ENCODE measurements around the gene TRAF2. TPM values are rescaled to one million over a fixed set of nuclear protein-coding genes. Genes with fewer than 3 reads are reported as not detected.

TRAF2 gene
- total RNA-seq, 1 donor from 2014 or later = 4.7 TPM

DNA sequence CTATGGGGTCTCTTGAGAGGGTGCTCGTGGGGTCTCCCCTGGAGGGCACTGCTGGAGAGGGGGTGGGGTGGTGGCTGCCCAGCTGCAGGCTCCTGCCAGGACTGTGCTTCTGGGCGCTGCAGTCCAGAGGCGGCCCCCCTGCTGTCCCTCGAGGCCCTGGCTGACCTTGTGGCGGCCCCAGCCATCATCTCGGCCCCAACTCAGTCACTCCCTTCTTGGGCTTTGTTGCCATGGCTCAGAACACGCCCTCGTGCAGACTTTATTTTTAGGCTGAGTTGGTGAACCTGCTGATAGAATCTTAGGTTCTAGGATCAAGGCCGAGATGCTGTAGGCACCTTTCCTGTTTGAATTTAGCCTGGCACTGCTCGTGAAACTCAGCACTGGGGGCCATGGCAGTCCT lies 35.4 kb downstream of the TRAF2 start:
- H3K27ac ChIP-seq (ENCODE audit: low read depth, low read length) = no peak overlapping the region
- H3K27me3 ChIP-seq (ENCODE audit: control insufficient read depth in 3 of 3, insufficient read depth in 3 of 3, low read length in 3 of 3) = no peaks in the 10 kb centered on the region
- H3K4me3 ChIP-seq (ENCODE audit: low read length in 3 of 3) = no peak overlapping the region
- H3K9me3 ChIP-seq (ENCODE audit: control insufficient read depth in 3 of 3, low read length in 3 of 3) = no peaks in the 10 kb centered on the region
- H3K36me3 ChIP-seq (ENCODE audit: control insufficient read depth in 3 of 3, insufficient read depth in 3 of 3, low read length in 3 of 3) = peaks cover 33 to 48% (median 37%) of the 10 kb centered on the region in 3 donors
- H3K9ac ChIP-seq (ENCODE audit: low read depth in 1 of 3, low read length in 3 of 3) = peak overlapping the region in 1 of 3 donors; percentile 19
- H3K4me1 ChIP-seq (ENCODE audit: control insufficient read depth in 3 of 3, insufficient read depth in 3 of 3, low read length in 3 of 3) = peaks cover 3 to 27% (median 22%) of the 10 kb centered on the region in 3 donors

DNA sequence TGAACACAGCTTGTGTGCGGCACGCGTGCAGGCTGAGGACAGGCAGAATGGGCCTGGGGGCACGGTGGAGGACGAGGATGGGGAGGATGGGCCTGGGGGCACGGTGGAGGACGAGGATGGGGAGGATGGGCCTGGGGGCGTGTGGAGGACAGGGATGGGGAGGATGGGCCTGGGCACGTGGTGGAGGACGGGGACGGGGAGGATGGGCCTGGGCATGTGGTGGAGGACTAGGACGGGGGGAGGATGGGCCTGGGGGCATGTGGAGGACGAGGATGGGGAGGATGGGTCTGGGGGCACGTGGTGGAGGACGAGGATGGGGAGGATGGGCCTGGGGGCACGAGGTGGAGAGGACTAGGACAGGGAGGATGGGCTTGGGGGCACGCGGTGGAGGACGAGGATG lies 36.2 kb downstream of the TRAF2 start:
- Histone ChIP-seq H3K36me3 (ENCODE audit: control insufficient read depth in 3 of 3, insufficient read depth in 3 of 3, low read length in 3 of 3) (peaks cover 30 to 46% (median 33%) of the 10 kb centered on the region in 3 donors), H3K27ac (ENCODE audit: low read depth, low read length) (no peak overlapping the region)

DNA sequence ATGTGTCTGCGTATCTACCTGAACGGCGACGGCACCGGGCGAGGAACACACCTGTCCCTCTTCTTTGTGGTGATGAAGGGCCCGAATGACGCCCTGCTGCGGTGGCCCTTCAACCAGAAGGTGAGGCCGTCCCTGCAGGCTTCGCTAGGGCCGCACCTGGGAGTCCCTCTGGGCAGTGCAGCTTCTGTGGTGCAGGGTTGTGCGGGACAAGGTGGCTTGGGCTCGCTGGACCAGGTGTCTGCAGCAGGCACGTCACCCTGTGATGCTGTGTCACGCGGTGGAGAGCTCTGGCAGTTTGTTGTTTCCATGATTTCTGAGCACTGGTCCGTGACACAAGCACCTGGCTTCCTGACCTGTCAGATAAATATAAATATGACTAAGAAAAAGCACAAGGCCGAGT lies 37.6 kb downstream of the TRAF2 start:
- Histone ChIP-seq H3K4me3 (ENCODE audit: low read length in 3 of 3) (no peak overlapping the region), H3K27me3 (ENCODE audit: control insufficient read depth in 3 of 3, insufficient read depth in 3 of 3, low read length in 3 of 3) (no peaks in the 10 kb centered on the region), H3K9ac (ENCODE audit: low read depth in 1 of 3, low read length in 3 of 3) (no peak overlapping the region), H3K36me3 (ENCODE audit: control insufficient read depth in 3 of 3, insufficient read depth in 3 of 3, low read length in 3 of 3) (peaks cover 26 to 43% (median 30%) of the 10 kb centered on the region in 3 donors), H3K4me1 (ENCODE audit: control insufficient read depth in 3 of 3, insufficient read depth in 3 of 3, low read length in 3 of 3) (peaks cover 15 to 46% (median 42%) of the 10 kb centered on the region in 3 donors), H3K27ac (ENCODE audit: low read depth, low read length) (no peak overlapping the region), H3K9me3 (ENCODE audit: control insufficient read depth in 3 of 3, low read length in 3 of 3) (no peaks in the 10 kb centered on the region)

More for the DNA sequence above, 36.2 kb downstream of the TRAF2 start:
- Histone ChIP-seq H3K9me3 (ENCODE audit: control insufficient read depth in 3 of 3, low read length in 3 of 3) (no peaks in the 10 kb centered on the region), H3K27me3 (ENCODE audit: control insufficient read depth in 3 of 3, insufficient read depth in 3 of 3, low read length in 3 of 3) (no peaks in the 10 kb centered on the region), H3K4me3 (ENCODE audit: low read length in 3 of 3) (no peak overlapping the region), H3K9ac (ENCODE audit: low read depth in 1 of 3, low read length in 3 of 3) (peak overlapping the region in 1 of 3 donors; percentile 46), H3K4me1 (ENCODE audit: control insufficient read depth in 3 of 3, insufficient read depth in 3 of 3, low read length in 3 of 3) (peaks cover 4 to 33% (median 29%) of the 10 kb centered on the region in 3 donors)

GRCh38 chr9:136925414-136926153 lies 39.3 kb downstream of the TRAF2 start:
- peaks cover 18 to 31% (median 21%) of the 10 kb centered on the region in 3 donors for H3K36me3 ChIP-seq (ENCODE audit: control insufficient read depth in 3 of 3, insufficient read depth in 3 of 3, low read length in 3 of 3)
- peak overlapping the region; percentile 19 for H3K27ac ChIP-seq (ENCODE audit: low read depth, low read length)

GRCh38 chr9:136926154-136926704 lies 39.9 kb downstream of the TRAF2 start:
- Histone ChIP-seq H3K27ac (ENCODE audit: low read depth, low read length) (no peak overlapping the region), H3K4me3 (ENCODE audit: low read length in 3 of 3) (no peak overlapping the region), H3K9ac (ENCODE audit: low read depth in 1 of 3, low read length in 3 of 3) (peak overlapping the region in 1 of 3 donors; percentile 25), H3K4me1 (ENCODE audit: control insufficient read depth in 3 of 3, insufficient read depth in 3 of 3, low read length in 3 of 3) (peaks cover 27 to 64% (median 58%) of the 10 kb centered on the region in 3 donors), H3K36me3 (ENCODE audit: control insufficient read depth in 3 of 3, insufficient read depth in 3 of 3, low read length in 3 of 3) (peaks cover 16 to 27% (median 17%) of the 10 kb centered on the region in 3 donors), H3K27me3 (ENCODE audit: control insufficient read depth in 3 of 3, insufficient read depth in 3 of 3, low read length in 3 of 3) (no peaks in the 10 kb centered on the region), H3K9me3 (ENCODE audit: control insufficient read depth in 3 of 3, low read length in 3 of 3) (no peaks in the 10 kb centered on the region)

More at GRCh38 chr9:136925414-136926153, 39.3 kb downstream of the TRAF2 start:
- H3K4me1 ChIP-seq (ENCODE audit: control insufficient read depth in 3 of 3, insufficient read depth in 3 of 3, low read length in 3 of 3) = peaks cover 27 to 62% (median 58%) of the 10 kb centered on the region in 3 donors
- no peak overlapping the region for H3K4me3 ChIP-seq (ENCODE audit: low read length in 3 of 3)
- no peaks in the 10 kb centered on the region for H3K9me3 ChIP-seq (ENCODE audit: control insufficient read depth in 3 of 3, low read length in 3 of 3)
- H3K27me3 ChIP-seq (ENCODE audit: control insufficient read depth in 3 of 3, insufficient read depth in 3 of 3, low read length in 3 of 3) = no peaks in the 10 kb centered on the region
- peak overlapping the region in 1 of 3 donors; percentile 40 for H3K9ac ChIP-seq (ENCODE audit: low read depth in 1 of 3, low read length in 3 of 3)

GRCh38 chr9:136926749-136927148 lies 40.4 kb downstream of the TRAF2 start:
- peak overlapping the region in 1 of 3 donors; percentile 32 for H3K9ac ChIP-seq (ENCODE audit: low read depth in 1 of 3, low read length in 3 of 3)
- no peak overlapping the region for H3K27ac ChIP-seq (ENCODE audit: low read depth, low read length)
- no peaks in the 10 kb centered on the region for H3K27me3 ChIP-seq (ENCODE audit: control insufficient read depth in 3 of 3, insufficient read depth in 3 of 3, low read length in 3 of 3)
- H3K4me3 ChIP-seq (ENCODE audit: low read length in 3 of 3) = no peak overlapping the region
- H3K36me3 ChIP-seq (ENCODE audit: control insufficient read depth in 3 of 3, insufficient read depth in 3 of 3, low read length in 3 of 3) = peaks cover 16 to 27% (median 17%) of the 10 kb centered on the region in 3 donors
- no peaks in the 10 kb centered on the region for H3K9me3 ChIP-seq (ENCODE audit: control insufficient read depth in 3 of 3, low read length in 3 of 3)
- peaks cover 27 to 61% (median 55%) of the 10 kb centered on the region in 3 donors for H3K4me1 ChIP-seq (ENCODE audit: control insufficient read depth in 3 of 3, insufficient read depth in 3 of 3, low read length in 3 of 3)

DNA sequence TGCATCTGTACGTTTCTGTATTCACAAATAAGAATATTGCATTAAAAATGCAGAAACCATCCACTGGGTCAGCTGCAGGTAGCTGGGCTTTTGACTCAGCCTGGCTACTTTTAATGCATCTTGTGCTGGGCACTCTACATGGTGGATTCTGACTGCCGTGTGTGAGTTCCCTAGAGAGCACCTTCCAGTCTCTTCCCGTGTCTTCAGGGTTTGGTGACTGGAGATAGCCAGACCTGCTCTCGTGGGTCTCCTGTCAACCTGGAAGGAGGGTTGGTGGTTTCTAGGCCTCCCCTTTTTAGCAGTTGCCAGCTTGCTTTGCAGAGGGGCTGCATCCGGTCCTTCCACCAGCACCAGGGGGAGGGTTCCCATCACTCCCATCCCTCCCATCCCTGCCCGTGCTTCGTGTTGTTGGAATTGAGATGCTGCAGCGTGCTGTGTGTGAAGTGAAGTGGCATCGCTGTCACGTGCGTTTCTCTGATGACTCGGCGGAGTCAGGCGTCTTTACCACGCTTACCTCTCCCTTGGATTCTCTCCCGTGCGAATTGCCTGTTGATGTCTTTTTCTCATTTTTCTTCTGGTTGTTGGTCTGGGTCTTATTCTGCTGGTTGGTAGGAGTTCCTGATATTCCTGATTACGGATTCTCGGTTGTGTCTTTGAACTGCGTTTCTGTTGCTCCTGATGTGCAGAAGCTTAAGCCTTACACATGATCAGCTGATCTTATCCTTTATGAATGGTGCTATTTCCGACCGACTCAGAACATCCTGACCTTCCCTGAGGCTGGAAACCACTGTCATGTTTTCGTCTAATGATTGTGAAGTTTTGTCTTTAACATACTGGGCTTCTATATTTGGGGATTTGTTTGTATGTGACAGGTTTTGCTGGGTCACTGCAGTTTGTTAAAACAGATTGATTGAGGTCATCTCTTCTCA lies 41.3 kb downstream of the TRAF2 start:
- peak overlapping the region in 2 of 3 donors; percentile 41 to 81 for H3K4me3 ChIP-seq (ENCODE audit: low read length in 3 of 3)
- H3K36me3 ChIP-seq (ENCODE audit: control insufficient read depth in 3 of 3, insufficient read depth in 3 of 3, low read length in 3 of 3) = peaks cover 16 to 27% (median 17%) of the 10 kb centered on the region in 3 donors
- no peaks in the 10 kb centered on the region for H3K9me3 ChIP-seq (ENCODE audit: control insufficient read depth in 3 of 3, low read length in 3 of 3)
- H3K27me3 ChIP-seq (ENCODE audit: control insufficient read depth in 3 of 3, insufficient read depth in 3 of 3, low read length in 3 of 3) = no peaks in the 10 kb centered on the region
- peak overlapping the region; percentile 88 for H3K27ac ChIP-seq (ENCODE audit: low read depth, low read length)
- peaks cover 27 to 55% (median 48%) of the 10 kb centered on the region in 3 donors for H3K4me1 ChIP-seq (ENCODE audit: control insufficient read depth in 3 of 3, insufficient read depth in 3 of 3, low read length in 3 of 3)
- peak overlapping the region; percentile 61 to 91 (median 72) for H3K9ac ChIP-seq (ENCODE audit: low read depth in 1 of 3, low read length in 3 of 3)

GRCh38 chr9:136928591-136928990 lies 42.3 kb downstream of the TRAF2 start:
- H3K4me3 ChIP-seq (ENCODE audit: low read length in 3 of 3) = peak overlapping the region in 2 of 3 donors; percentile 41 to 81
- H3K27ac ChIP-seq (ENCODE audit: low read depth, low read length) = peak overlapping the region; percentile 88
- no peaks in the 10 kb centered on the region for H3K9me3 ChIP-seq (ENCODE audit: control insufficient read depth in 3 of 3, low read length in 3 of 3)
- peaks cover 27 to 53% (median 49%) of the 10 kb centered on the region in 3 donors for H3K4me1 ChIP-seq (ENCODE audit: control insufficient read depth in 3 of 3, insufficient read depth in 3 of 3, low read length in 3 of 3)
- H3K36me3 ChIP-seq (ENCODE audit: control insufficient read depth in 3 of 3, insufficient read depth in 3 of 3, low read length in 3 of 3) = peaks cover 16 to 24% (median 16%) of the 10 kb centered on the region in 3 donors
- peak overlapping the region; percentile 61 to 91 (median 72) for H3K9ac ChIP-seq (ENCODE audit: low read depth in 1 of 3, low read length in 3 of 3)
- no peaks in the 10 kb centered on the region for H3K27me3 ChIP-seq (ENCODE audit: control insufficient read depth in 3 of 3, insufficient read depth in 3 of 3, low read length in 3 of 3)

DNA sequence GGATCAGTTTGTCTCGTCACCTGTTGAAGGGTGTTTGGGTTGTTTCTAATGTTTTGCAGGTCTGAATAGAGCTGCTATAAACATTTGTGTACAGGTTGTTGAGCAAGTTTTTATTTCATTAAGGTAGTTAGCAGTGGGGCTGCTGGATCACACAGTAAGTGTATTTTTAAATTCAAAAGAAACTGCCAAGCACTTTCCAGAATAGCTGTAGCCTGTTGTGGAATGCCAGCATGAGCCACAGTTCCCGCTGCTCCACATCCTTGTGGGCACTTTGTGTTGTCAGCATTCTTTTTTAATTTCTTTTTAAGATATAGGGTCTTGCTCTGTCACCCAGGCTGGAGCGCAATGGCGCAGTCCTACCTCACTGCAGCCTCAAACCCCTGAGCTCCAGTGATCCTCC lies 43.7 kb downstream of the TRAF2 start:
- Histone ChIP-seq H3K9ac (ENCODE audit: low read depth in 1 of 3, low read length in 3 of 3) (peak overlapping the region; percentile 33 to 91 (median 70)), H3K4me1 (ENCODE audit: control insufficient read depth in 3 of 3, insufficient read depth in 3 of 3, low read length in 3 of 3) (peaks cover 27 to 53% (median 51%) of the 10 kb centered on the region in 3 donors), H3K36me3 (ENCODE audit: control insufficient read depth in 3 of 3, insufficient read depth in 3 of 3, low read length in 3 of 3) (peaks cover 12 to 19% (median 12%) of the 10 kb centered on the region in 3 donors), H3K27ac (ENCODE audit: low read depth, low read length) (peak overlapping the region; percentile 88), H3K27me3 (ENCODE audit: control insufficient read depth in 3 of 3, insufficient read depth in 3 of 3, low read length in 3 of 3) (no peaks in the 10 kb centered on the region), H3K9me3 (ENCODE audit: control insufficient read depth in 3 of 3, low read length in 3 of 3) (no peaks in the 10 kb centered on the region), H3K4me3 (ENCODE audit: low read length in 3 of 3) (peak overlapping the region in 2 of 3 donors; percentile 20 to 45)

Data from skeletal muscle tissue (tissue), 4 donors.